ENCODE data around the gene NEXMIF.
"Not testable (repeated sequence)": the region's sequence is repeated elsewhere in the genome, so short reads cannot be mapped to it uniquely, and the experiment has no call there.

DNA sequence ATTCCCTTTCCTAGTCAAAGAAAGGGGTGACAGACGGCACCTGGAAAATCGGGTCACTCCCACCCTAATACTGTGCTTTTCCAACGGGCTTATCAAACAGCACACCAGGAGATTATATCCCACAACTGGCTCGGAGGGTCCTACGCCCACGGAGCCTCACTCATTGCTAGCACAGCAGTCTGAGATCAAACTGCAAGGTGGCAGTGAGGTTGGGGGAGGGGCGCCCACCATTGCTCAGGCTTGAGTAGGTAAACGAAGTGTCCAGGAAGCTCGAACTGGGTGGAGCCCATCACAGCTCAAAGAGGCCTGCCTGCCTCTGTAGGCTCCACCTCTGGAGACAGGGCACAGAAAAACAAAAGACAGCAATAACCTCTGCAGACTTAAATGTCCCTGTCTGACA is 42.9 kb downstream of the NEXMIF start:
- TF ChIP-seq, protein P1, sequence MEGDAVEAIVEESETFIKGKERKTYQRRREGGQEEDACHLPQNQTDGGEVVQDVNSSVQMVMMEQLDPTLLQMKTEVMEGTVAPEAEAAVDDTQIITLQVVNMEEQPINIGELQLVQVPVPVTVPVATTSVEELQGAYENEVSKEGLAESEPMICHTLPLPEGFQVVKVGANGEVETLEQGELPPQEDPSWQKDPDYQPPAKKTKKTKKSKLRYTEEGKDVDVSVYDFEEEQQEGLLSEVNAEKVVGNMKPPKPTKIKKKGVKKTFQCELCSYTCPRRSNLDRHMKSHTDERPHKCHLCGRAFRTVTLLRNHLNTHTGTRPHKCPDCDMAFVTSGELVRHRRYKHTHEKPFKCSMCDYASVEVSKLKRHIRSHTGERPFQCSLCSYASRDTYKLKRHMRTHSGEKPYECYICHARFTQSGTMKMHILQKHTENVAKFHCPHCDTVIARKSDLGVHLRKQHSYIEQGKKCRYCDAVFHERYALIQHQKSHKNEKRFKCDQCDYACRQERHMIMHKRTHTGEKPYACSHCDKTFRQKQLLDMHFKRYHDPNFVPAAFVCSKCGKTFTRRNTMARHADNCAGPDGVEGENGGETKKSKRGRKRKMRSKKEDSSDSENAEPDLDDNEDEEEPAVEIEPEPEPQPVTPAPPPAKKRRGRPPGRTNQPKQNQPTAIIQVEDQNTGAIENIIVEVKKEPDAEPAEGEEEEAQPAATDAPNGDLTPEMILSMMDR (conservative IDR thresholded peaks at IDR 0.05 in 1 of 2, IDR thresholded peaks at IDR 0.05 in 1 of 2; ENCODE audit: extremely low read depth in 1 of 2, insufficient read depth in 1 of 2, low read depth in 1 of 2, low read length in 2 of 2), result not testable (repeated sequence)
- not testable (repeated sequence) for TF ChIP-seq EZH2 (IDR thresholded peaks at IDR 0.05; ENCODE audit: borderline replicate concordance, low read length)
